Mucosa of descending colon (tissue), 3 donors: ENCODE data around the gene C2orf78. TPM values are rescaled to one million over a fixed set of nuclear protein-coding genes. Genes with fewer than 3 reads are reported as not detected.
A peak's percentile ranks its signal among the peaks of the same experiment; 100 is the strongest.

Source experiments
- ATAC-seq: fragments of 200-7000 bp; cut with Tn5 transposase; one replicate; pipeline ENCODE4 v1.9.1; 2020; ENCODE audit warnings: mild to moderate bottlenecking, moderate library complexity
- DNase-seq, 3 donors: peaks; one replicate each; pipeline ENCODE4 v3.0.0-alpha.2; 2020
- H3K36me3 ChIP-seq: fragments of 200-600 bp; one replicate; pipeline ENCODE4 v1.8.0; 2021; ENCODE audit warnings: low read depth, mild to moderate bottlenecking
- H3K4me1 ChIP-seq: fragments of 200-600 bp; one replicate; pipeline ENCODE4 v1.8.0; 2021; ENCODE audit warnings: low read depth, mild to moderate bottlenecking
- H3K4me3 ChIP-seq: fragments of 200-600 bp; one replicate; pipeline ENCODE4 v1.8.0; 2021; ENCODE audit warnings: mild to moderate bottlenecking
- H3K9me3 ChIP-seq: fragments of 200-600 bp; one replicate; pipeline ENCODE4 v1.8.0; 2021; ENCODE audit warnings: mild to moderate bottlenecking
- intact Hi-C, 2 donors: fragments of 100-400 bp; cut with DNase I in 1 of 2; cut with micrococcal nuclease in 1 of 2; formaldehyde crosslinking; loops; one replicate each; pipeline versions ENCODE4 v1.11.0 to v1.11.1; 2022; cut with DNase I, micrococcal nuclease
- total RNA-seq, 3 donors: library from RNA; stranded (reverse); fragmentation: NEBNext Ultra II Directional in 2 of 3; extraction: Animal tissue kit (Norgen Biotek cat#: 25700) in 2 of 3; gene quantifications; one replicate each; pipeline versions ENCODE4 v1.2.1 to v1.2.4, GENCODE V29; 2021 to 2023
- TF ChIP-seq, protein P1 (sequence below): fragments of 200-600 bp; IDR thresholded peaks from one replicate; pipeline ENCODE4 v1.8.0; 2022; ENCODE audit warnings: antibody characterized with exemption, mild to moderate bottlenecking
- donor health status: DM: no; HTN: no; CAD: no; lungs with moderate emphysema.
- donor health status: DM: no; HTN: no; CAD: no.
- donor health status: DM: no; HTN: yes; CAD: no.

C2orf78 gene
- total RNA-seq, 3 donors from 2014 or later, result not detected

- TF ChIP-seq, protein P1, sequence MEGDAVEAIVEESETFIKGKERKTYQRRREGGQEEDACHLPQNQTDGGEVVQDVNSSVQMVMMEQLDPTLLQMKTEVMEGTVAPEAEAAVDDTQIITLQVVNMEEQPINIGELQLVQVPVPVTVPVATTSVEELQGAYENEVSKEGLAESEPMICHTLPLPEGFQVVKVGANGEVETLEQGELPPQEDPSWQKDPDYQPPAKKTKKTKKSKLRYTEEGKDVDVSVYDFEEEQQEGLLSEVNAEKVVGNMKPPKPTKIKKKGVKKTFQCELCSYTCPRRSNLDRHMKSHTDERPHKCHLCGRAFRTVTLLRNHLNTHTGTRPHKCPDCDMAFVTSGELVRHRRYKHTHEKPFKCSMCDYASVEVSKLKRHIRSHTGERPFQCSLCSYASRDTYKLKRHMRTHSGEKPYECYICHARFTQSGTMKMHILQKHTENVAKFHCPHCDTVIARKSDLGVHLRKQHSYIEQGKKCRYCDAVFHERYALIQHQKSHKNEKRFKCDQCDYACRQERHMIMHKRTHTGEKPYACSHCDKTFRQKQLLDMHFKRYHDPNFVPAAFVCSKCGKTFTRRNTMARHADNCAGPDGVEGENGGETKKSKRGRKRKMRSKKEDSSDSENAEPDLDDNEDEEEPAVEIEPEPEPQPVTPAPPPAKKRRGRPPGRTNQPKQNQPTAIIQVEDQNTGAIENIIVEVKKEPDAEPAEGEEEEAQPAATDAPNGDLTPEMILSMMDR, result no peak
- H3K36me3 ChIP-seq, result no peaks in the 10 kb centered on the region
- no peak for ATAC-seq
- peaks cover 3% of the 10 kb centered on the region for H3K4me1 ChIP-seq
- intact Hi-C loops, result no loop called here
- H3K9me3 ChIP-seq, result no peaks in the 10 kb centered on the region
- DNase-seq, result peak in 1 of 3 donors; percentile 29
- no peak overlapping the region for H3K4me3 ChIP-seq
Measured at GRCh38 chr2:73836141-73836943, 52.4 kb downstream of the C2orf78 start.

GRCh38 chr2:73837847-73838585 lies 54.0 kb downstream of the C2orf78 start:
- TF ChIP-seq, protein P1, result no peak
- intact Hi-C loops, result no loop called here
- no peak for DNase-seq
- ATAC-seq, result no peak
- Histone ChIP-seq H3K4me1 (peaks cover 7% of the 10 kb centered on the region), H3K36me3 (no peaks in the 10 kb centered on the region), H3K4me3 (no peak overlapping the region), H3K9me3 (no peaks in the 10 kb centered on the region)

GRCh38 chr2:73838889-73839534 lies 55.0 kb downstream of the C2orf78 start:
- Histone ChIP-seq H3K9me3 (no peaks in the 10 kb centered on the region), H3K4me3 (no peak overlapping the region), H3K4me1 (peaks cover 7% of the 10 kb centered on the region), H3K36me3 (no peaks in the 10 kb centered on the region)
- TF ChIP-seq, protein P1, result no peak
- intact Hi-C loops, result no loop called here
- DNase-seq (no peak), ATAC-seq (no peak)

- ATAC-seq (no peak), DNase-seq (no peak)
- intact Hi-C loops, result no loop called here
- TF ChIP-seq, protein P1, result no peak
- no peaks in the 10 kb centered on the region for H3K36me3 ChIP-seq
- H3K4me3 ChIP-seq, result no peak overlapping the region
- no peaks in the 10 kb centered on the region for H3K9me3 ChIP-seq
- H3K4me1 ChIP-seq, result peaks cover 7% of the 10 kb centered on the region
Measured at GRCh38 chr2:73839653-73840411, 55.8 kb downstream of the C2orf78 start.
